B cell (primary cell): Measurements from ENCODE around the gene LRRC49. TPM values are rescaled to one million over a fixed set of nuclear protein-coding genes. Genes with fewer than 3 reads are reported as not detected.

Experiments used
- ATAC-seq: fragments of 200-7000 bp; cut with Tn5 transposase; one replicate; pipeline ENCODE4 v1.10.0; 2021; ENCODE audit warnings: low read depth, mild to moderate bottlenecking, moderate number of reproducible peaks, moderate library complexity
- CTCF ChIA-PET: fragments of 350-600 bp; sonication (Branson Sonifier 250); formaldehyde crosslinking; loops from one replicate; lab custom pipeline; 2021; ENCODE audit warnings: antibody characterized with exemption, inconsistent platforms; lab: Charles Lee
- POLR2A ChIA-PET: fragments of 350-600 bp; sonication (Branson Sonifier 250); formaldehyde crosslinking; loops from one replicate; lab custom pipeline; 2021; ENCODE audit warnings: antibody characterized with exemption; lab: Charles Lee
- DNase-seq: peaks from one replicate; pipeline ENCODE4 v3.0.0; 2013
- H2AFZ ChIP-seq: 2 replicates; pipeline ENCODE4 v1.6.1; 2012; ENCODE audit warnings: mild to moderate bottlenecking, low read depth, low read length; ENCODE audit not compliant: insufficient read depth, poor library complexity, severe bottlenecking
- H3K27ac ChIP-seq, 2 donors: 1 replicate in 1 of 2; 2 replicates in 1 of 2; pipeline ENCODE4 v1.5.1; 2012 to 2013; ENCODE audit warnings: low read length in 2 of 2, mild to moderate bottlenecking in 2 of 2, moderate library complexity in 1 of 2
- H3K27me3 ChIP-seq, 4 experiments: fragments of 200-600 bp in 1 of 4; sonication (generic) in 1 of 4; replicated peaks in 1 of 4; 1 replicate in 2 of 4; 2 replicates in 2 of 4; pipeline versions ENCODE4 v1.6.1 to v1.7.0; 2013 to 2016; ENCODE audit warnings: low read length in 3 of 4, mild to moderate bottlenecking in 2 of 4, mixed read lengths in 1 of 4, moderate library complexity in 1 of 4; ENCODE audit not compliant: insufficient read depth in 4 of 4, control insufficient read depth in 3 of 4; ENCODE audit errors: control extremely low read depth in 1 of 4
- H3K36me3 ChIP-seq, 2 experiments: replicated peaks in 1 of 2; 1 replicate in 1 of 2; 2 replicates in 1 of 2; pipeline versions ENCODE4 v1.6.1 to v1.7.1; 2013; ENCODE audit warnings: low read length in 1 of 2; ENCODE audit not compliant: insufficient read depth in 2 of 2, control insufficient read depth in 1 of 2; ENCODE audit errors: control extremely low read depth in 1 of 2, extremely low read depth in 1 of 2
- H3K4me1 ChIP-seq, 2 donors: fragments of 200-600 bp in 1 of 2; sonication (generic) in 1 of 2; 1 replicate in 1 of 2; 2 replicates in 1 of 2; pipeline versions ENCODE4 v1.5.1 to v1.6.1; 2013 to 2017; ENCODE audit warnings: low read length in 2 of 2; ENCODE audit not compliant: control insufficient read depth in 2 of 2, insufficient read depth in 2 of 2
- H3K4me2 ChIP-seq: replicated peaks from 2 replicates; pipeline ENCODE3; 2012; ENCODE audit warnings: mild to moderate bottlenecking, low read depth, low read length; ENCODE audit not compliant: poor library complexity, severe bottlenecking
- H3K4me3 ChIP-seq, 5 experiments: fragments of 200-600 bp in 1 of 5; sonication (generic) in 1 of 5; 1 replicate in 3 of 5; 2 replicates in 2 of 5; pipeline versions ENCODE4 v1.5.1 to v1.7.0; 2011 to 2016; ENCODE audit warnings: low read length in 4 of 5, mild to moderate bottlenecking in 4 of 5, low read depth in 2 of 5, control low read depth in 1 of 5, moderate library complexity in 1 of 5; ENCODE audit not compliant: insufficient read depth in 1 of 5; ENCODE audit errors: control extremely low read depth in 1 of 5, extremely low read depth in 1 of 5
- H3K79me2 ChIP-seq: fragments of 200-600 bp; sonication (generic); one replicate; pipeline ENCODE4 v1.6.0; 2016; ENCODE audit warnings: low read length; ENCODE audit not compliant: control insufficient read depth, insufficient read depth
- H3K9ac ChIP-seq: fragments of 200-600 bp; sonication (generic); 2 replicates; pipeline ENCODE4 v1.6.1; 2017; ENCODE audit warnings: mild to moderate bottlenecking, low read length, moderate library complexity
- H3K9me3 ChIP-seq, 3 donors: one replicate each; pipeline versions ENCODE4 v1.6.1 to v1.7.1; 2013; ENCODE audit warnings: low read length in 2 of 3; ENCODE audit not compliant: control insufficient read depth in 2 of 3, insufficient read depth in 1 of 3; ENCODE audit errors: control extremely low read depth in 1 of 3
- H4K20me1 ChIP-seq: 2 replicates; pipeline ENCODE4 v1.6.0; 2012; ENCODE audit warnings: mild to moderate bottlenecking, low read length; ENCODE audit not compliant: insufficient read depth, control insufficient read depth, poor library complexity, severe bottlenecking
- H3K27ac Mint-ChIP-seq: one replicate; pipeline ENCODE4 v1.8.0; 2021; ENCODE audit warnings: mixed read lengths
- H3K27me3 Mint-ChIP-seq: one replicate; pipeline ENCODE4 v1.8.0; 2021; ENCODE audit warnings: mixed read lengths
- H3K4me1 Mint-ChIP-seq: one replicate; pipeline ENCODE4 v1.8.0; 2021; ENCODE audit warnings: mixed read lengths
- H3K4me3 Mint-ChIP-seq: one replicate; pipeline ENCODE4 v1.8.0; 2021; ENCODE audit warnings: mixed read lengths
- H3K9me3 Mint-ChIP-seq: one replicate; pipeline ENCODE4 v1.8.0; 2022; ENCODE audit warnings: mixed read lengths; ENCODE audit not compliant: insufficient read depth
- EZH2 ChIP-seq: IDR thresholded peaks from 2 replicates; pipeline ENCODE4 v1.6.1; 2012; ENCODE audit warnings: borderline replicate concordance, low read depth, mild to moderate bottlenecking, moderate library complexity, low read length; ENCODE audit not compliant: insufficient read depth, poor library complexity, severe bottlenecking
- WGBS: methylation state at CpG from one replicate; pipeline ENCODE4 v1.1.5; 2013; ENCODE audit warnings: missing lambda C conversion rate; ENCODE audit not compliant: insufficient coverage; 5-methylcytosine and 5-hydroxymethylcytosine counted together
- intact Hi-C: fragments of 100-400 bp; cut with micrococcal nuclease; formaldehyde crosslinking; loops from one replicate; pipeline ENCODE4 v1.10.0; 2022
- polyA plus RNA-seq: library from polyadenylated mRNA; depleted of rRNA; stranded (reverse); fragments of >200 nt; gene quantifications from 2 replicates; pipeline ENCODE4 v1.2.3, GENCODE V29; 2012
- total RNA-seq, 2 donors: library from RNA; stranded (reverse); fragments of 120-200 nt in 1 of 2; gene quantifications; 1 replicate in 1 of 2; 2 replicates in 1 of 2; pipeline versions ENCODE4 v1.2.3 to v1.2.4, GENCODE V29; 2013 to 2022
- TF ChIP-seq, protein P1 (sequence below): fragments of 200-600 bp; IDR thresholded peaks from one replicate; pipeline ENCODE4 v1.8.0; 2022; ENCODE audit warnings: antibody characterized with exemption, mild to moderate bottlenecking

LRRC49 gene
- total and polyA plus RNA-seq, 2 donors (not counting 1 experiment from before 2014, with no cell fraction given), result 0.22 to 1.4 TPM

DNA sequence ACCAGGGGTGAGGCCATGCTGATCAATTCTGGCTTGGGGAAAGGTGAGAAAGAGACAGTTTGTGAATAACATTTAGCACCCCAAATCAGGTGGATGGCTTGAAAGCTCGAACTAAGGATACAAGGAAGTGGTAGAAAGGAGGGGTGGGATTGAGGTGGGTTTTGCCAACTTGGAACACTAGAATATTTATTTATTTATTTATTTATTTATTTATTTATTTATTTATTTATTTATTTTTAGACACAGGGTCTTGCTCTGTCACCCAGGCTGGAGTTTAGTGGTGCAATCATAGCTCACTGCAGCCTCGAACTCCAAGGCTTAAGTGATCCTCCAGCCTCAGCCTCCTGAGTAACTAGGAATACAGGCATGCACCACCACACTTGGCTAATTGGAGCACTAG is 191.6 kb downstream of the LRRC49 start:
- ChIA-PET POLR2A (no interaction called here), CTCF (no interaction called here)
- Mint-ChIP-seq H3K4me1 (no peaks in the 10 kb centered on the region), H3K9me3 (peaks cover 5% of the 10 kb centered on the region), H3K27me3 (peaks cover 31% of the 10 kb centered on the region), H3K4me3 (no peak overlapping the region), H3K27ac (no peak overlapping the region)
- no peak overlapping the region for H3K4me3 ChIP-seq
- ATAC-seq (no peak), DNase-seq (no peak)
- no peaks in the 10 kb centered on the region for H3K27me3 ChIP-seq
- no peak overlapping the region for H2AFZ ChIP-seq
- no peak overlapping the region for H3K9ac ChIP-seq
- H3K36me3 ChIP-seq, result no peaks in the 10 kb centered on the region
- TF ChIP-seq, protein P1, sequence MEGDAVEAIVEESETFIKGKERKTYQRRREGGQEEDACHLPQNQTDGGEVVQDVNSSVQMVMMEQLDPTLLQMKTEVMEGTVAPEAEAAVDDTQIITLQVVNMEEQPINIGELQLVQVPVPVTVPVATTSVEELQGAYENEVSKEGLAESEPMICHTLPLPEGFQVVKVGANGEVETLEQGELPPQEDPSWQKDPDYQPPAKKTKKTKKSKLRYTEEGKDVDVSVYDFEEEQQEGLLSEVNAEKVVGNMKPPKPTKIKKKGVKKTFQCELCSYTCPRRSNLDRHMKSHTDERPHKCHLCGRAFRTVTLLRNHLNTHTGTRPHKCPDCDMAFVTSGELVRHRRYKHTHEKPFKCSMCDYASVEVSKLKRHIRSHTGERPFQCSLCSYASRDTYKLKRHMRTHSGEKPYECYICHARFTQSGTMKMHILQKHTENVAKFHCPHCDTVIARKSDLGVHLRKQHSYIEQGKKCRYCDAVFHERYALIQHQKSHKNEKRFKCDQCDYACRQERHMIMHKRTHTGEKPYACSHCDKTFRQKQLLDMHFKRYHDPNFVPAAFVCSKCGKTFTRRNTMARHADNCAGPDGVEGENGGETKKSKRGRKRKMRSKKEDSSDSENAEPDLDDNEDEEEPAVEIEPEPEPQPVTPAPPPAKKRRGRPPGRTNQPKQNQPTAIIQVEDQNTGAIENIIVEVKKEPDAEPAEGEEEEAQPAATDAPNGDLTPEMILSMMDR, result no peak
- no peak for TF ChIP-seq EZH2
- H3K4me2 ChIP-seq, result no peak overlapping the region
- intact Hi-C loops, result no loop called here
- H3K27ac ChIP-seq, result no peak overlapping the region
- H4K20me1 ChIP-seq, result no peaks in the 10 kb centered on the region
- no peaks in the 10 kb centered on the region for H3K9me3 ChIP-seq
- no CpG with 5 or more reads among the region's 2 CpGs for WGBS
- H3K4me1 ChIP-seq, result no peaks in the 10 kb centered on the region
- no peaks in the 10 kb centered on the region for H3K79me2 ChIP-seq

DNA sequence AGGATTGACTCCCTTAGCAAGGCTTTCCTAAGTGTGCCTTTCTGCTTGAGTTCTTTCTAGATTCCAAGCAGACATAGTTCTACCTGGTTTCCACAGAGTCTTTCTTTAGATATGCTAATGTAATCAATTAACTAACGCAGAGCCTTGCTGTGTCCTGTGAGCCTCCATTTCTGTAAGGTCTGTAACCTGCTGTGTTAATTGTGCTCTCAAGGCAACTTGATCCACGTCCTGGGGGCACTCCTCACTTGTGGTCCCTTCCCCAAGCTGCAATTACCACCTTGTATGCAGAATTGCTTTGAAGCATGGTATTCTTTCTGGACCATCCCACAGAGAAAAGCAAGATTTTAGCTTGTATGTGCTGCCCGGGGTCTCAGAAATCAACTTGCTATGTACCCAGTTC is 193.2 kb downstream of the LRRC49 start:
- H3K36me3 ChIP-seq, result no peaks in the 10 kb centered on the region
- no peaks in the 10 kb centered on the region for H3K4me1 Mint-ChIP-seq
- 40% methylated on average over 2 of the region's 3 CpGs for whole genome bisulfite sequencing
- H3K27ac Mint-ChIP-seq, result no peak overlapping the region
- no peak for ATAC-seq
- no peaks in the 10 kb centered on the region for H3K79me2 ChIP-seq
- peaks cover 5% of the 10 kb centered on the region for H3K9me3 Mint-ChIP-seq
- peaks cover 31% of the 10 kb centered on the region for H3K27me3 Mint-ChIP-seq
- H3K27ac ChIP-seq, result no peak overlapping the region
- H3K4me3 Mint-ChIP-seq, result no peak overlapping the region
- H3K27me3 ChIP-seq, result no peaks in the 10 kb centered on the region
- H3K9me3 ChIP-seq, result no peaks in the 10 kb centered on the region
- H3K4me3 ChIP-seq, result no peak overlapping the region
- H3K4me2 ChIP-seq, result no peak overlapping the region
- H4K20me1 ChIP-seq, result no peaks in the 10 kb centered on the region
- CTCF ChIA-PET, result no interaction called here
- no peaks in the 10 kb centered on the region for H3K4me1 ChIP-seq
- H3K9ac ChIP-seq, result no peak overlapping the region
- no peak overlapping the region for H2AFZ ChIP-seq
- intact Hi-C loops, result no loop called here
- no peak for DNase-seq
- TF ChIP-seq EZH2, result no peak
- TF ChIP-seq, protein P1, result no peak
- POLR2A ChIA-PET, result no interaction called here
